ENCODE data around the gene TMEM119.

TMEM119 gene, protein sequence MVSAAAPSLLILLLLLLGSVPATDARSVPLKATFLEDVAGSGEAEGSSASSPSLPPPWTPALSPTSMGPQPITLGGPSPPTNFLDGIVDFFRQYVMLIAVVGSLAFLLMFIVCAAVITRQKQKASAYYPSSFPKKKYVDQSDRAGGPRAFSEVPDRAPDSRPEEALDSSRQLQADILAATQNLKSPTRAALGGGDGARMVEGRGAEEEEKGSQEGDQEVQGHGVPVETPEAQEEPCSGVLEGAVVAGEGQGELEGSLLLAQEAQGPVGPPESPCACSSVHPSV
- total RNA-seq, result 0.39 to 2.4 reads per million in 2 donors

DNA sequence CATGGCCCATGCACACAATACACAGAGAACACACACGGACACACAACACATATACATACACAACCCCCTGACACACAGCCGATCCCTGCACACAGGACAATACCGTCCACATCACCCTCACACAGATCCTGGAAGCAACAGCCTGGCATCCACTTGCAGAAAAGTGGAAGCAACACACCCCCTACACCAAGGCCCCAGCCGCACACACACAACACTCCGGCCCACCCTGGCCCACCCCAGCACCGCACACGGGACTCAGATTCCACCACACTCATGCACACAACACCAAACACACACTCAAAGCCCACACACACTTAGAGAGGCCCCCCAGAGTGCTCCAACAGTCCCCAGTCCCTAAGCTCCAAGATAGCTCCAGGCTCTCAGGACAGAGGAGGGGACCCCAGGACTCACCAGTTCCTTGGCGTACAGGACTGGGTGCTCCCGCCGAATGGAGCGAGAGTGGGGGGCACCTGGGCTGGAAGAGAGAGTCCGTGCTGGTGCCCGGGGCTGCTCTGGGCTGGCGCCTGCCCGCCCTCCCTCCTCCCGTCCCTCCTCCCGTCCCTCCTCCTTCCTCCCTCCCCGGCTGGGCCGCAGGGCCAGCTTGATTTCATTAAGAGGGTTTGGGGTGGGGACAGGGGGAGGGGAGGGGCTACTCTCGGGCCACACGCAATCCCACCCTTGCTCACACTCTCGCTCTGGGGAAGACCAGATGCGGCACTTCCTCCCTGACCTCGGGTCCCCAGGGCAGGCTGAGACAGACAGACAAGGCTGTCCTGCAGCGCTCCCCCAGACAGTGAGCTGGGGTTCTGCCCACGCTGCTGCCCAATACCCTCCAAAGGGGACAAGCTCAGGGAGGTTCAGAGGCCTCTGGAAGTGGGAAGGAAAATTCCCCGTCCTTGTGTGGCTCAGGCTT lies at the start of gene TMEM119:
TSS of gene TMEM119 (minus strand) at position 526 of the 913 bp plus-strand sequence. CDS start 5,701 bp downstream, outside the sequence.
- no peak for DNase-seq

DNA sequence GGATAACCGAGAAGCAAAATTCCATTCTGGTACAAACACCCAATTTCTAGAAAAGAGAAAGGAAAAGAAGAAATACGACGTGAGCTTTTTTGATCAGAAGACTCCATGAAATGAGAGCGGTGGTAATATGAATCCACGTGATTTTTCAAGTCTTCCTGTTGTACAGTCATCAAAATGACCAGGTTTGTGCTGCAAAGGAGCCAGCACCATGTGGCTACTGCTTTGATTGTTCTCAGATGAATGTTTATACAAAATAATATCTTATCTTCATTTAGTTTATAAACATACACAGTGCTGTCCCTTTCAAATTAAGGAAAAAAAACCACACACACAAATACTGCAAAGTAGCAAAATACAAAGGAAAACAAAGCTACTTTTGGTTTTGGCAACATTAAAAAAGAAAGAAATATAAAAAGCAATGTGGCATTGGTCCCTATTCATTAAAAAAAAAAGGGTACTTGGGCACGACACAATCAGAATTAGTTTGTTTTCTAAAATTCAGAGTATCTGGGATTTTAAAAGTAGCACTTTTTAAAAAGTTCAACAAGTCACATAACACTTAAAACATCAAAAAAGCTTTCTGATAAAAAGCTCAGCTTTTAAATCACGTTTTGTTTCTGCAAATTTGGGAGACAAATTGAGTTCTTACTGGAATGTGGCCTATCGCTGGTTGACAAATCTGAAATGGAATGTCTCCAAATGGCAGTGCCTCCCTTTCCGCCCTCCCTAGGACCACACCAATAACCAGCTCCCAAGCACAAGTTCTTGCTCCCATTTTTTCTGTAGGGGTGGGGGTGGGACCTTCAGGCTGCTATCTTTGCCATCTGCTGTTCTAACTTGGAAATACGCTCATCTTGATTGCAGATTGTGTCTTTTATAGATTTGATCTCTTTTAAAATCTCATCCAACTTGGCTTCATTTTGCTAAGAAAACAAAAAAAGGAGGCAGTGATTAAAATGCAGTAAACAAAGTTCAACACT lies 49.0 kb upstream of the TMEM119 start:
- no peak for DNase-seq

GRCh38 chr12:108645686-108646599 lies 48.1 kb upstream of the TMEM119 start:
- no peak for DNase-seq

DNA sequence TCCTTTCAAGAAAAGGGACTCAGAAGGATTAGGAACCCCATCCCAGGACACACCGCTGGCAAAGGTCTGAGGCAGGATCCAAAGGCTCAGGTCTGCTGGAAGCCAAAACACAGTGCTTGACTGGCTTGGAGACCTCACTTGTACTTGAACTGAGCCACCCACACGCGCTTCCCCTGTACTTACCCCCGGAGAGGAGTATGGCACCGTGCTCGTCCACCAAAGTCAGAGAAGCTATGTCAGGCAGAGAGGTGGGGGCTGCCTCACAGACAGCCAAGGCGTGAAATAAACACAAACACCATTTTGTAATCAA lies 46.9 kb upstream of the TMEM119 start:
- no peak for DNase-seq

GRCh38 chr12:108643941-108644810 lies 46.3 kb upstream of the TMEM119 start:
- DNase-seq, result no peak

DNA sequence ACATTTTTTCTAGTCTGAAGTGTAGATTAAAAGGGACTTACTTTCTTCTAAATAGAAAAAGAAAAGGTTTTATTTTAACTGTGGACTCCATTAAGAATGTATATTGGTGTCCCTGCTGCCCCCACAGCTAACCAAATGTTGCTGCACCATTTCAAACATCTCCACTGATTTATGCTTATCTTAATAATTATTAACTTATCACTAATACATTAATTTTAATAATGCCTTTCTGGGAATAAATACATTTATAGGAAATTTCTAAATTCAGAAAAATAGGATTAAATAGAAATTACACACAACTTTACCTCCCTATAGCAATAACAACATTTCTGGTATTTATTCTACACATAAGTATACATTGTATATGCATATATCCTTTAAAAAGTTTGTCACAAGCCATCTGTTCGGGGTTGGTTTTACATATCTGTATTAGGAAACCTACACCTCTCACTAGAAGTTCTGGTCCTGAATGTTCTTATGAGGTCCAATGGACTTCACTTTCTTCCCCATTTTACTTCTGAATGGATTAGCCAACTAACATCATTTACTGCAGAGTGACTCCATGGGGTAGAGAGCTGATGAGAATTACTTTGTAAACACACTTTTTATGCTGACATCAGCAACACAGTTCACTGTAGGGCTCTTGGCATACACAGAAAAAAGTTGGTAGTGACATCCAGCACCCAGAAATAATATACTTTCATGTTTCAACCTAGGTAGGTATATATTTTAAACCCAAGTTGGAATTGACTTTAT lies 45.2 kb upstream of the TMEM119 start:
- DNase-seq, result no peak

- DNase-seq, result no peak
These were observed 44.5 kb upstream of the TMEM119 start for GRCh38 chr12:108642269-108642870.

- no peak for DNase-seq
These were observed 43.8 kb upstream of the TMEM119 start for GRCh38 chr12:108641446-108642268.

DNA sequence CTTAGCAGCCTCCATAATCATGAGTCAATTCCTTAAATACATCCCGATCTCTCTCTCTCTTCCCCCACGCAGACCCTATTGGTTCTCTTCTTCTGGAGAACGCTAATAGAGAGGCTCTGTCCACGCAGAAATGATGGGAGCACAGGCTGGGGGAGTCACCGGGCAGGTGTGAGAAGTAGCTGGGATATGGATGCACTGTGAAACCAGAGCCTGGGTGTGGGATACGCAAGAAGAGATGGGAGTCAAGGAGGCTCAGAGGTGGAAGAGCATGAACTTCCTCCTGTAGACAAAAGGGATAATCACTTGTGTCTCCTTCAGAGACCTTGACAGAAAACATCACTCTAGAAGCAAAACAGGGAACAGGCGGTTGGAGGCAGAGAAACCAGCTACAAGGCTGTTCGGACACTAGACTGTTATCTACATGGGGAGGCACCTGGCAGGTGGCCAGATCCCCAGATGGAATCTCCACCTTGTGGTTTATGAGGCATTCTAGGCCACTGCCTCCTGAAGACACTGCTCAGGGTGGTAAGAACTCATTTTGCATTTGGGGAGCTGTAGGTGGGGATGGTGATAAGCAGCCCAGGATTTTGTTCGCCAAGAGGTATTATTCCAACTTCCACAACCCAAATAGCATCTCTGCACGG lies 43.0 kb upstream of the TMEM119 start:
- no peak for DNase-seq

- no peak for DNase-seq
These were observed 41.3 kb upstream of the TMEM119 start for GRCh38 chr12:108638997-108639822.

DNA sequence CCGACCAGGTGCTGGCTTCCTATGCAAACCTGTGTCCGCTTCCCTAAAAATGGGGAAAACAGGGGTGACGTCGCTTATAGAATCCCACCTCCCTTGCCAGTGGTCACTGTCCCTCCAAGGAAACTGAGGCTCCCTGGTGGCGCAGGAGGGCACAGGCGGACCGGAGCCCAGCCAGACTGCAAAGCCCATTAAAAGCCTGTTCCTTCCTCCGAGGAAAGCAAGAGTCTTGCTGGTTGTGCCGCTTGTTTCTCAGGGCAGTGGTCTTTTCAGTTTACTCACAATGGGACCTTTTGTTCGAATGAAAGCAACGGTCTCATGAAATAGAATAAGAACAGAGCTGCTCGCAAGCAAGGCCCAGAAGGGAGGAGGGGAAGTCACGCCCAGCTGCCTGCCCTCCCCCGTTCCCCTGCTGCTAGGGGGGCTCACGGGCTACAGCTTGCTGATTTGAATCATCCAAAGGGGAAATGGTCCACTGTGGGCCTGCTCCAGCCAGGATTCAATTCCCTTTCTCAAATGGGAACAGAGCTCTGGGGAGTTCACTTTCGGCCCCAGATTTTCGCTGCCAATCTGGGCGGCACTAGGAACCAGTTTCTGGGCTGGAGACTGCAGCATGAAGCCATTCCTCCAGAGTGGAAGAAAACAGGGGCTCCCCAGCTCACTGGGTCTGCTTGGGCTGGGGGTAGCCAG lies 40.4 kb upstream of the TMEM119 start:
- no peak for DNase-seq

DNA sequence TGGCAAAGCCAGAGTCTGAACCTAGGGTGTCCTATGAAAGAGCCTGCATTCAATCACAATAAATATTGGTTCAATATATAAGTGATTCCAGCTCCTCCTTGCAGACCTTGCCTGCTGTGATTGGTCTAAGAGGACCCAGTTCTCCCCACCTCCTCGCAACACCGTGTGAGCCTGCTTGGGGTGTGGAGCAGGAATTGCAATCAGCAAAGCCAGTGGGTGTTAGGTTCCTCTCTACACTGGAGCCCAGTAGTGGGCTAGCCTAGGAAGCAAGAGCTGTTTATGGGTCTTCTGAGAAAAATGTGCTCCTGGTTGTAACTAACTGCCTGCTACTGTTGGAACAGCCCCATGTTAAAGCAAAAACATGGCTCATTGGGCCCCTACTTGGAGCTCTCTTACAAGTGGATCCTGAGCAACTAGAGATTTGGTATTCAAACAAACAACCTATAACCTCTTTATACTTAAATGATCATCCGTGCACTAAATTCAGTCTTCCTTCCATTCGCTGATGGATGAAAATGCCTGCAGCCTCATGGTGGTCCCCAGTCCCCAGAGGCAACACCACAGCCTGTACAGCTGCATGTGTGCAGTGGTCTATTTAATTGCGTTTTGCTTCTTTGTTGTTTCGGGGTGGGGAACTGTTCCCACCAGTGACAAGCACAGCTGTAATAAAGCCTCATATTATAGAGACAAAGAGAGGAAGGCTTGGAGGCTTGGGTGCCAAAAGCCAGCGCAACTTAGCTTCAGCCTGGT lies 39.5 kb upstream of the TMEM119 start:
- DNase-seq, result no peak

DNA sequence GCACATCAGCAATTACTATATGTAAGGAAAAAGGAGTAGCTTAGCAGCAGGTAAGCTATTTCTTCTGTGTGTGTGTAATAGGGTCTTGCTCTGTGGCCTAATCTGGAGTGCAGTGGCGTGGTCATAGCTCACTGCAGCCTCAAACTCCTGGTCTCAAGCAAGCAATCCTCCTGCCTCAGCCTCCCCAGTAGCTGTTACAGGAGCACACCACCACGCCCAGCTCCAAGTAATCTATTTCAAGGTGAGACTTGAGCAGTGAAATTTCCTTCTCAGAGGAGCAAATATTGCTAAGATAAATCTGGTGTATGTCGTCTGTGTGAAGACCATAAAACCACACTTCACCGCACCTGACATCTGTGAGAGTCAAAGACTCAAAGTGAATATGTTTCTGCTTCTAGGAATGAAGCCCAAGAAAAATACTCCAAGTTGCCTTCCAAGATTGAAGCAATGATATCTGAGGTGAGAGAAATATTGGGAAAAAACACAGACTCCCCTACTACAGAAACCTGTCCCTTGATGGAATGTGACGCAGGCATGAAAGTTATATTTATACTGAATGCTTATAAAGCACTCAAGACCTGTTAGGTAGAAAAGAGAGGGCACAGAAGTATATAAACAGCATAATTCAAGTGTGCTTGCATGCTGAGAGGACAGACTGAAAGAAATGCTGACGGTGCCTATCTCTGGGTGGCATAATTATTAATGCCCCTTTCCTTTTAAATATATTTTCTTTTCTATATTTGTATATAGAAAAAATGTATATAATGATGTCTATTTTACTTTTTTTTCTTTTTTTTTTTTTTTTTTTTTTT lies 38.3 kb upstream of the TMEM119 start:
- DNase-seq, result no peak

- DNase-seq, result no peak
These were observed 37.5 kb upstream of the TMEM119 start for GRCh38 chr12:108635201-108635996.

Data from activated gamma-delta T cell (primary cell).